Progenitor cell of endocrine pancreas (in vitro differentiated cells): Measurements from ENCODE around the gene VCPKMT. TPM values are rescaled to one million over a fixed set of nuclear protein-coding genes. Genes with fewer than 3 reads are reported as not detected.
"Not testable (repeated sequence)": the region's sequence is repeated elsewhere in the genome, so short reads cannot be mapped to it uniquely, and the experiment has no call there.

Source experiments
- DNase-seq: peaks from one replicate; pipeline ENCODE4 v3.0.0; 2021; ENCODE audit warnings: low spot score; ENCODE audit not compliant: unreplicated experiment
- H3K27ac Mint-ChIP-seq: 2 replicates; pipeline ENCODE4 v1.8.0; 2021; ENCODE audit warnings: mild to moderate bottlenecking, moderate library complexity, mixed read lengths
- H3K27me3 Mint-ChIP-seq: 2 replicates; pipeline ENCODE4 v1.8.0; 2021; ENCODE audit warnings: mixed read lengths
- H3K36me3 Mint-ChIP-seq: 2 replicates; pipeline ENCODE4 v1.8.0; 2022; ENCODE audit warnings: mixed read lengths; ENCODE audit not compliant: insufficient read depth
- H3K4me1 Mint-ChIP-seq: 2 replicates; pipeline ENCODE4 v1.8.0; 2021; ENCODE audit warnings: low read depth, mixed read lengths
- H3K4me3 Mint-ChIP-seq: 2 replicates; pipeline ENCODE4 v1.8.0; 2021; ENCODE audit warnings: low read depth, mild to moderate bottlenecking, moderate library complexity, mixed read lengths
- H3K9me3 Mint-ChIP-seq: 2 replicates; pipeline ENCODE4 v1.8.0; 2021; ENCODE audit warnings: low read depth, mixed read lengths
- total RNA-seq: library from RNA; stranded (reverse); gene quantifications from 2 replicates; pipeline ENCODE4 v1.2.1, GENCODE V29; 2021
- TF ChIP-seq, protein P1 (sequence below): fragments of 200-600 bp; sonication (generic); IDR thresholded peaks from one replicate; pipeline ENCODE4 v1.5.0; 2021; ENCODE audit warnings: antibody characterized with exemption, mild to moderate bottlenecking; ENCODE audit not compliant: unreplicated experiment

VCPKMT gene
- total RNA-seq, 1 donor from 2014 or later: 14.6 TPM

DNA sequence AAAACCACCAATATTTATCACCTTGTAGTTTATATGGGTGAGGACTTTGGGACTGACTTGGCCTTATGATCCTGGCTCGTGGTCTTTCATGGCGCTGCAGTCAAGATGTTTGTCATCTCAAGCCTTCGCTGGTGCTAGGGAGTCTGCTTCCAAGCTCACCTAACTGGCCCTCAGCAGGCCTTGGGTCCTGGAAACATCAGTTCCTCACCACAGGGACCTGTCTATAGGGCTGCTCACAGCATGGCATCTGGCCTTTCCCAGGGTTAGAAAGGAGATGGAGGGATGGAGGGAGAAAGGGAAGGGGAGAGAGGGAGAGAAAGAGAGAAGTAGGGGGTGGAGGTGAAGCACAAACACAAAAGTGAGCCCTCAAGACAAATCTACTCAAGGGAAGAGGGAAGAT lies 31.7 kb downstream of the VCPKMT start:
- Mint-ChIP-seq H3K27me3 (no peaks in the 10 kb centered on the region), H3K27ac (no peak overlapping the region), H3K36me3 (no peaks in the 10 kb centered on the region), H3K4me1 (peaks cover 4% of the 10 kb centered on the region), H3K9me3 (no peaks in the 10 kb centered on the region), H3K4me3 (no peak overlapping the region)
- no peak for DNase-seq
- TF ChIP-seq, protein P1, sequence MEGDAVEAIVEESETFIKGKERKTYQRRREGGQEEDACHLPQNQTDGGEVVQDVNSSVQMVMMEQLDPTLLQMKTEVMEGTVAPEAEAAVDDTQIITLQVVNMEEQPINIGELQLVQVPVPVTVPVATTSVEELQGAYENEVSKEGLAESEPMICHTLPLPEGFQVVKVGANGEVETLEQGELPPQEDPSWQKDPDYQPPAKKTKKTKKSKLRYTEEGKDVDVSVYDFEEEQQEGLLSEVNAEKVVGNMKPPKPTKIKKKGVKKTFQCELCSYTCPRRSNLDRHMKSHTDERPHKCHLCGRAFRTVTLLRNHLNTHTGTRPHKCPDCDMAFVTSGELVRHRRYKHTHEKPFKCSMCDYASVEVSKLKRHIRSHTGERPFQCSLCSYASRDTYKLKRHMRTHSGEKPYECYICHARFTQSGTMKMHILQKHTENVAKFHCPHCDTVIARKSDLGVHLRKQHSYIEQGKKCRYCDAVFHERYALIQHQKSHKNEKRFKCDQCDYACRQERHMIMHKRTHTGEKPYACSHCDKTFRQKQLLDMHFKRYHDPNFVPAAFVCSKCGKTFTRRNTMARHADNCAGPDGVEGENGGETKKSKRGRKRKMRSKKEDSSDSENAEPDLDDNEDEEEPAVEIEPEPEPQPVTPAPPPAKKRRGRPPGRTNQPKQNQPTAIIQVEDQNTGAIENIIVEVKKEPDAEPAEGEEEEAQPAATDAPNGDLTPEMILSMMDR: no peak

DNA sequence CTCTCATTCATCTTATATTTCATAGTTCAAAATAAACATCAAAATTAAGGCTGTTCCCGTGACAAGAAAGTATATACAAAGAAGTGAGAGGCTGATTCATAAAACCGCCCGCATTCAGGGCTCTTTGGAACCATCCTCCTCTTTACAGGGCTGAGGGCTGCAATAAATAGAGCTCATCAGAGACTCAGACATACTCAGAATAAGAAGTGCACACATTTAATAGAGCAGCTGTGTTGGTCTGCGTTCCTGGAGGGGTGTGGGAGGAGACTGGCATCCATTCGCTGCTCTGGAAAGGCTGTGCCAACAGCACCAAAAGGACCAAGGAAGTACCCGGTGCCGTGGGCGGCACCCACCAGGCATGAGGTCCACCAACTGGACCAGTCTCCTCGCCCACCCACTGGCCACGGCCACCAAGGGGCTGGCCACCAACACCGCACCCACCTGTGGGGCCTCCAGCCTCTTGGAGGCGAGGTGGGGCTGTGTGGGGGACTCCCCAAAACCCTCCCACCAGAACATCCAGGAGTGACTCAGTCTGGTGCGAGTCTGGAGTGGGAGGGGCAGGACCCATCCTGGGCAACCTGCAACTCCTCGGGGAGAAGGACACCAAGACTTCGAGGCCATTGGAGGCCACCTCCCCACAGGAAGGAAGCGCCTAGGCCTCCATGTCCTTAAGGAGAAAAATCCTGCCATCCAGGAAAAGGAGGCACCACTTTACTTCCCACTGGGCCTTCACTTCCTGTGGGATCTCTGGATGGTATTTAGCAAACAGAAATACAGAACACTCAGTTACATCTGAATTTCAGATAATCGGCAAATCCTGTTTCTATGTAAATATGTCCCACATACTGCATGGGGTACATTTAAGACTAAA lies 32.7 kb downstream of the VCPKMT start:
- Mint-ChIP-seq H3K27me3 (no peaks in the 10 kb centered on the region), H3K36me3 (no peaks in the 10 kb centered on the region), H3K9me3 (no peaks in the 10 kb centered on the region), H3K4me1 (peaks cover 4% of the 10 kb centered on the region), H3K4me3 (no peak overlapping the region), H3K27ac (peak overlapping the region; percentile 8)
- TF ChIP-seq, protein P1: no peak
- DNase-seq: no peak

DNA sequence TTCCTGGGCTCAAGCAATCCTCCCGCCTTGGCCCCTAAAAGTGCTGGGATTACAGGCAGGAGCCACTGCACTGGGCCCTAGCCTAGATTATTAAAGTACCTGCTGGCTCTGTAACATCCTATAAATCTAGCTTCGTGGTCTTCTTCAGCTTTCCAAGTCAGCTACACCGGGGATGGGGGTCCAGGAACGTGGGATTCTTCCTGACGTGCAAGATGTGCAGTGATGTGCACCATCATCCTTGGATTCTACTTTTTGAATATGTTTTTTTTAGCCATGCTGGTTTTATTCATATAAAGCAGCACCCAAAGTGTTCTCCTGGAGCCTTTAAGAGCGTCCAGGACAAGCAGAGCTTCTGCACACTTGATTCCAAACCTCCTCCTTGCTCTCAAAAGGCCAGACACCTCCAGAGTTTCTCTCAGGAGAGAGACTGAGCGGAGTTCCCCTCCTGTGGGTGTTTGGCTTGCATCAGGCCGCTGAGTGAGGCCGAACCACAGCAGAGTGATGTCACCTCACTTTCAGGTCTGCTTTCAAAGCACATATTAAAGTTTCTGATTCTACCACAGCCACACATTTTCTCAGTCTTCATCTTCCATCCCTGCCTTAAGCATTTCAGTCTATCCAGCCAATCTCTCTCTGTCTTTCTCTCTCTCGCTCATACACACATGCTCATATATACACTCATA lies 33.4 kb downstream of the VCPKMT start:
- TF ChIP-seq, protein P1: no peak
- H3K4me1 Mint-ChIP-seq: peaks cover 4% of the 10 kb centered on the region
- H3K9me3 Mint-ChIP-seq: no peaks in the 10 kb centered on the region
- H3K27me3 Mint-ChIP-seq: no peaks in the 10 kb centered on the region
- H3K27ac Mint-ChIP-seq: peak overlapping the region; percentile 8
- H3K36me3 Mint-ChIP-seq: no peaks in the 10 kb centered on the region
- H3K4me3 Mint-ChIP-seq: no peak overlapping the region
- DNase-seq: no peak

DNA sequence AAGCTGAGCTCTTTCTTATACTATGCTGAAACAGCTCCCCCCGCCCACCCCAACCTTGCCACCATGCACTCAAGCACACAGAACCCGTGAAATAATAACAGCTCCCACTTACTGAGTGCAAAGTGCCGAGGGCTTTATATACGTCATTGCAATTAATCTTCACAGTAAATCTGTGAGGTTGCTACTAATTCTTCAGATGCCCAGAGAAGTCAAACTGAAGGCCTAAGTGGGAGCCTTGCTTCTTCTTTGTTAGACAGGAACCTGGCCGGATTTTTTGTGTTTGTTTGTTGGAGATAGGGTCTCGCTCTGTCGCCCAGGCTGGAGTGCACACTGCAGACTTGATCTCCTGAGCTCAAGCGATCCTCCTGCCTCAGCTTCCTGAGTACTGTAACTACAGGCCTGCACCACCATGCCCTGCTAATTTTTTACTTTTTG lies 34.0 kb downstream of the VCPKMT start:
- Mint-ChIP-seq H3K27ac (no peak overlapping the region), H3K9me3 (no peaks in the 10 kb centered on the region), H3K4me1 (peaks cover 4% of the 10 kb centered on the region), H3K27me3 (no peaks in the 10 kb centered on the region), H3K36me3 (no peaks in the 10 kb centered on the region), H3K4me3 (no peak overlapping the region)
- DNase-seq: no peak
- TF ChIP-seq, protein P1: no peak

DNA sequence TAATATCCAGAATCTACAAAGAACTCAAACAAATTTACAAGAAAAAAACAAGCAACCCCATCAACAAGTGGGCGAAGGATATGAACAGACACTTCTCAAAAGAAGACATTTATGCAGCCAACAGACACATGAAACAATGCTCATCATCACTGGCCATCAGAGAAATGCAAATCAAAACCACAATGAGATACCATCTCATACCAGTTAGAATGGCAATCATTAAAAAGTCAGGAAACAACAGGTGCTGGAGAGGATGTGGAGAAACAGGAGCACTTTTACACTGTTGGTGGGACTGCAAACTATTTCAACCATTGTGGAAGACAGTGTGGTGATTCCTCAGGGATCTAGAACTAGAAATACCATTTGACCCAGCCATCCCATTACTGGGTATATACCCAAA lies 37.3 kb downstream of the VCPKMT start:
- H3K4me3 Mint-ChIP-seq, H3K4me1 Mint-ChIP-seq, H3K9me3 Mint-ChIP-seq, H3K27me3 Mint-ChIP-seq, DNase-seq, H3K36me3 Mint-ChIP-seq, H3K27ac Mint-ChIP-seq: not testable (repeated sequence)

DNA sequence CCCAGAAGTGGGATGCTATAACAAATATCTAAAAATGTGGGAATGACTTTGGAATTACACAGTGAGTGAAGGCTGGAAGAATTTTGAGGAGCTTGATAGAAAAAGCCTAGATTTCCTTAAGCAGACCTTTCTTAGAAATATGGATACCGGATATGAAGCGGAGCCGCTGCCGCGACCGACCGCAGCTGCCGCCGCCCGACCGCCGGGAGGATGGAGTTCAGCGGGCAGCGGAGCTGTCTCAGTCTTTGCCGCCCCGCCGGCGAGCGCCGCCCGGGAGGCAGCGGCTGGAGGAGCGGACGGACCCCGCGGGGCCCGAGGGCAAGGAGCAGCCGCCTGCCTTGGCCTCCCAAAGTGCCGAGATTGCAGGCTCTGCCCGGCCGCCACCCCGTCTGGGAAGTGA lies 42.7 kb downstream of the VCPKMT start:
- not testable (repeated sequence) for H3K4me3 Mint-ChIP-seq, H3K4me1 Mint-ChIP-seq, H3K27me3 Mint-ChIP-seq, DNase-seq, H3K36me3 Mint-ChIP-seq, H3K27ac Mint-ChIP-seq
- H3K9me3 Mint-ChIP-seq: peaks cover 11% of the 10 kb centered on the region
